HTR-8/SVneo (cell line): ENCODE data around the gene TMTC1.

Experiments
- DNase-seq: peaks from one replicate; pipeline ENCODE4 v3.0.0; 2011; ENCODE audit warnings: low spot score, mixed read lengths; ENCODE audit not compliant: insufficient read length
- FAIRE-seq: peaks from 2 replicates; lab custom pipeline; 2011; peaks lifted over from hg19 to GRCh38; lab: Jason Lieb, UNC

Gene TMTC1

DNA sequence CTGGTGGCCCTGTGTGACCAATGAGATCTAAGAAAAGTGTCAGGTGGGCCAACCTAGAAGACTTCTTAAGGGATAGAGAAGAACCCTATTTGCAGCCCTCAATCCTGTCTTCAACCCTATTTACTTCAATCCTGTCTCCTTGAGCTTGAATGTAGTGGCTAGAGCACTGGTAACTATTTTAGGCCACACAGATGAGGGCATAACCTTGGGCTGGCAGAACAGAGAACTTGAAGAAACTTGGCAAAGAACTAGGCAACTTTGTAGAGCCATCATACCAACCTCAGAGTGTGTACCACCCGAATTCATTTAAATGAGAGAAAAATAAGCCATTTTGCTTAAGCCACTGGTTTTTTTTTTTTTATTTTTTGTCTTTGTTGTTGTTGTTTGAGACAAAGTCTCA lies 94.8 kb downstream of the TMTC1 start:
- no peak for FAIRE-seq
- no peak for DNase-seq

DNA sequence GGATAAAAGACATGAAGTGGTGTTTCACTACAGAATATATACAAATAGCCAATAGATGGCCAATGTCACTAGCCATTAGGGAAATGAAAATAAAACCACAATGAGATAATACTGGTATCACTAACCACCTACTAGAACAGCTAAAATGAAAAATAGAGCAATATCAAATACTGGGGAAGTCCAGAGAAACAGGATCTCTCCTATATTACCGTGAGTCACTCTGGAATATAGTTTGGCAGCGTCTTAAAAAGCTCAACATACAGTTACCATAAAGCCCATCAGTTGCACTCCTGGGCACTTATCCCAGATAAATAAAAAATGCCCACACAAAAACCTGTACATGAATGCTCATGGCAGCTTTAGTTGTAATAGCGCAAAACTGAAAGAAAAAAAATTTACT lies 101.7 kb downstream of the TMTC1 start:
- no peak for DNase-seq
- no peak for FAIRE-seq

DNA sequence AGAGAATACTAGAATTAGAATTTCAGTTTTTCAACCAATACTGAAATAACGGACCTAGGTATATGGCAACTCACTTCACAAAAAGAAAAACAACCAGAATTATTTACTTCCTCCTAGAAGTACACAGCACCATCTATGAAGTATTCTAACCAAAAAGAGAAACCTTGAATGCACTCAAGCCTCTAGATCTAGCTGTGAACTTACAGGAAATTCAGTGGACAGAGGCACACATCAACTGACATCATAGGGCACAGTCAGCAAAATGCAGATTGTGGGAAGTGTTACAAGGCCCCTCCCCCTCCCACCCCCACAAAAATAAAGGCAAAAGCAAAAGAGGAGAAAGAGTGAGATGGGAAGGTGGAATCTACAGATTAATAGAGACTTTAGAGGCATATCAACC lies 102.4 kb downstream of the TMTC1 start:
- no peak for FAIRE-seq
- DNase-seq, result no peak

DNA sequence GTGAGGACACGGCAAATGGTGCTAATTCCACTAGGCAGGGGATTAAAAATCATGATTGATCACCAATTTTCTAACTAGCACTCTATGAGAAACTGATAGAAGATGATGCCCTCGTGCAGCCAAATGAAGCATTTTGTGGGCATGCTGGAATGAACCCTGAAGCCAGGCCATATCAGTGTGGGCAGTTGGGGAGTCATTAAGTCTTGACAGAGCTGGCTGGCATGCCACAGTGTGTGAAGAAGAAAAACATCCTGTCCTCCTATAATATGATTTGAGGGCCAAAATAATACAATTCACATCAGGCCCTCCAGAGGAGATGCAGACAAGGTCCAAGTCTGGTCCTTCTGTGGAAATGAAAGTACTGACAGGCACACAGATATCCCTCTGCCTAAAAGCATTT lies 107.1 kb downstream of the TMTC1 start:
- FAIRE-seq (no peak), DNase-seq (no peak)

DNA sequence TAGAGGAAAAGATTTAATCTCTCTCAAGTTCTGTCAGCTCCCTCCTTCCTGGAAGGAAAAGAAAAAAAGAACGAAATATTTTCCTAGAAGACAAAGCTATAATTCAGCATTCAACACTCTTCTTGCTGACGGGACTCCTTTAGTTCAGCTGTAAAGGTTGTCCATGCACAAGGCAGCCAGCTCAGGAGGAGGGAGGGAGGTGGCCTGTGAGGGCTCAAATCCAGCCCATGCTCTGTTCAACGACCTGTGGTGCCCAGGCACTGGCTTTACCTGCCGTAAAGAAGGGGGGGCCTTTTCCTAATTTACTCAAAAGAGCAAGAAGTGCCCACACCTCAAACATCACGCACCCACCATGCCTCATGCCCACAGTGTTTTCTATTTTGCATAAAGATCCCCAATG lies 109.3 kb downstream of the TMTC1 start:
- no peak for DNase-seq
- FAIRE-seq, result no peak

DNA sequence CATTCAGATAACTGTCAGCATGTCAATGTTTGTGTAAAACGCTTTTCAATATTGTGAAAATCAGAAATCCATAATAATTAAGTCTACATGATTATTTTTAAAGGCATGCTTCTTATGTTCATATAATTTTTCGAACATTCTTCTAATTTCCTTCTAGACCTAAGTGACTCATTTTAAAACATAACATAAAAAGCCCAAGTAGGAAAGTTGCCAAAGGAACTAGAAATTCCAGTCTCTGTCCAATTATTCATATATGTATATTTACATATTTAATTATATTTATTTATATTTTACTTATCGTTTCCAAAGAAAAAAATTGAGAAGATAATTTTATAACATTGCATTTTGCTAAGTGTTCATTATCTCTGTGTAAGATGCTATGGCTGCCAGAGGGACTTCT lies 110.4 kb downstream of the TMTC1 start:
- no peak for DNase-seq
- FAIRE-seq, result no peak

DNA sequence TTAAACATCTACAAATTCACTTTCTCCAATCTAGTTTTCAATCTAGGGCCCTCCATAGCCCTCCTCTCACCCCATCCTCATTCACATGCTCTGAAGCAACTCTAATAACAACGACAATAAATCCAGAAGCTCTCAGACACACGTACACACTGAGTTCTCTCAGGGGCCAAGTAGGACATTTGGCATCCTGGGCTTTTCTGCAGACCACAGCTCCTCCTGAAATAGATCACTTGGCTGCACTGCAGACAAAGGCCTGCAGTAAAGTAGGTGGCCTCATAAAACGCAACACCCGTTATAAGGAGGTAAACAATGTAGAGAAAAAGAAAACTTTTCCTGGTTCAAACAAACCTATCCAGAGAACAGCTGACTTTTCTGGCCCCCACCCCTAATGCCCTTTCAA lies 111.2 kb downstream of the TMTC1 start:
- FAIRE-seq (no peak), DNase-seq (no peak)

DNA sequence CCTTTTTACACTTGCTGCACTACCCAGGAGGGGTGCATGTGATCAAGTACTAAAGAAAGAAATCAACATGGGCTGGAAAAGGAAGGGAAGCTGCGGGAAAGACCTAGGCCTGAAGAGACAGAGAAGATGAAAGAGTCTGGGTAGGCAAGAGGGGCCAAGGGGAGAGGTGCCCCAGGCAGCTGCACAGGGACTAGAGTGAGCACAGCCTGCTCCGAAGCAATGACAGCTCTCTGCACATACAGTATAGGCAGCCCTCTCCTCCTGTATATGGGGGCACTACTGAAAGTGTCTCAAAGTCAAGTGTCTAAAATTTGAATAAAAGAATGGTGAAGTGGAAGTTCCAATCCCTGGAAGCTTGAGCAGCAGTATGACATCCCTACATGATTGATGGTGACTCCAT lies 112.0 kb downstream of the TMTC1 start:
- FAIRE-seq, result no peak
- no peak for DNase-seq

DNA sequence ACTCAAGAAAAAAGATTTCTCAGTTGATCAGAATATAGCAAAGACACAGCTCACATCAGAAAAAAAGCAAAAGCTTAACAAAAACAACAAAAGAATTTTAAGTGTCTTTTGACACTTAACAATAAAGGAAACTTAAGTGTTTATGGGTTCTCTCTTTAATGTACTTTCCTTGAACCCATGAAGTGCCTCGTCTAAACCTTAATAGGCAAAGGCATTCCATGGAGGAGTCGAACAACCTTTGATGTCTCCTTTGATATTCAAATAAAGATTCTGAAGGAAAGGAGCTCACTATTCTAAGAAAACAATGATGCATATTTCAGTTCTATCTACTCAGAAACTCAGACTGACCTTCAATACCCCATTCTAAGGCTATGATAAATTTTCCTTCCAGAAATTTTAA lies 116.7 kb downstream of the TMTC1 start:
- FAIRE-seq (no peak), DNase-seq (no peak)

DNA sequence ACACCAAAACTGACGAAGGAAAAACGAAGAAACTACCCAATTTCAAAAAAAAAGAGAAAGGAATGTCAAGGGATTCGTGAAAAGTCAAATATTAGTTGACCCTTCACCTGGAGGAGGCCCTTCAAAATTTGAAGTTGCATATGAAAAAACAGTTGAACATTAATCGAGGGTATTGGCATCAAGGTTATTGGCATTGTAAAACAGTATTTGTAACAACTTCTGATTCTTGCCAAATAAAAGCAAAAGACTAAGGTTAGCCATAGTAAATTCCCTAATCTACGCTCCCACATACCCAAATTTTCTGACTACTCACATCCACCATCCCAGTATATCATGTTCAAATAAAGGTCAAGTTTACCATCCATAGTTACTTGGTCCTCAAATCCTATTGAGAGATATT lies 118.6 kb downstream of the TMTC1 start:
- DNase-seq (no peak), FAIRE-seq (no peak)

DNA sequence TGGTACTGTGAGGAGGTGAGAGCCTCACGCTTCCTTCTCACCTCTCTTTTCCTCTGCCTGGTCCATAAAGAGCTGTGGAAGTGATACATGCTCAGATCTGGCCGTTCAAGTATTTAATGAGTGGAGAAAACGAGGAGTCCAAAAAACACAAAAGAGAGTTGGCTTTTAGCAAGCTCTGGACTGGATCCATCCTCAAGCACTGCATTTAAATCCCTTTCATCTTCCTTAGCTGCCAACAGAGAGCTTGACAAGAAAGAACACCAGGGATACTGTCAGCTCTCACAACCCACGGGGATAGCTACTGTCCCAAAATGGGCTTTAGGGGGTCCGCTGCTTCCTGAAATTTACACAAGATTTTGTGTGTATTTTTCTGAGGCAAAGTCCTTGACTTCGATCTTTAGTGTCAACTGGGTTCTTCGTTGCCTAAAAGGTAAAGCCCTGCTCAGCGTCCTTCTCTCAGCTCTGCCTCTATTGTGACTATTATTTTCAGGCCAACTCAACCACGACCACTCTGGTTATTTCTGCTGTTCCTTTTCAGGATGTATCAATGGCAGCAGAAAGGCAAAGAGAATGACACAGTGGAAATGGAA lies 120.9 kb downstream of the TMTC1 start:
- DNase-seq (no peak), FAIRE-seq (no peak)

DNA sequence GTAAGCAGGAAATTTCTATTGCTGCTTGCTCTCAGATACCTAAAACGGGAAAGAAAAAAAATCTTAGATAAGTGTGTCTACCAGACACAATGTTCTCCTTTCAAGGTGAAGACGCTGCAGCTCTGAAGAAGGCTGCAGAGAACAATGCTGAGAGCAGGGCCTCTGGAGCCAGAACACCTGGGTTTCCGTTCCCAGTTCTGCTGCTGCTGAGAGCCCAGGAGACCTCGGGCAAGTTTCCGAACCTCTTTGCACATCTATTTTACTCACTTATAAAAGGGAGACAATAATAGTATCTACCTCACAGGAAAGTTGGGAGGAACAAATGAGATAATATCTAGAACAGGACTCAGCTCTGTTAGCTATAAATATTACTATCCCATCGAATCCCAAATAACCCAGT lies 122.9 kb downstream of the TMTC1 start:
- FAIRE-seq (no peak), DNase-seq (no peak)

DNA sequence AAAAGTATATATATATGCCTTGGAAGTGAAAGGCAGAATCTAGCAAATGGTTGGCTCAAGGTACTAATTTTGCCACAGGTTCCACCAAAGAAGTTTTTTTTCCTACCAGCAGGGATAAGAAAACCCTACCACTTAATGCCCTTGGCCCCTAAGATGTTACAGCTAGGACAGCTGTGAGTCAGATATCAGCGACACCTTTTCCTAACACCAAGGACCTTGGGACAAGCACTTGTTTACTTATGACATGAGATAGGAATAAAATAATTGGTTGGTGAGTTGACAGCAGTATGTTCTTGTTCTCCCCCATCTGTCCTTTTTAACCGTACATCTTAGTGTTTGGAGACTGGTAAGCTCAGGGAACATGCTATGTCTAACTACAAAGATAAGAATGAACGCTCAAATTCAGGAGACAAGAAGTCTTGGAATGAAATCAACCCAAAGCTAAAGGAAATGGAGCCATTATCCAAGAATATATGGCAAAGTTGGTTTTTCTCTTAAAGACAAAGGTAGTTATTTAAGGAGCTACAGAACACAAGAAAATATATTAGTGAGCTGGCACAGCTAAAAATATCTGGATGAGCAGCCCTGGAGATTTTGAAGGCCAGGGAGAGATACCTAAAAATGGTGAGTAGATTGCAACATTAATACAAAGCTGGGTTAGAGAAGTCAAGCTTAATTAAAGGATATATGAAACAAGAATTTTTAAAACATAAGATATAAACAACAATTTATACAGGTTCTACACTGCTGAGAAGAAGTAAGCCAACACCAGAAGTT lies 126.8 kb downstream of the TMTC1 start:
- FAIRE-seq (no peak), DNase-seq (no peak)

DNA sequence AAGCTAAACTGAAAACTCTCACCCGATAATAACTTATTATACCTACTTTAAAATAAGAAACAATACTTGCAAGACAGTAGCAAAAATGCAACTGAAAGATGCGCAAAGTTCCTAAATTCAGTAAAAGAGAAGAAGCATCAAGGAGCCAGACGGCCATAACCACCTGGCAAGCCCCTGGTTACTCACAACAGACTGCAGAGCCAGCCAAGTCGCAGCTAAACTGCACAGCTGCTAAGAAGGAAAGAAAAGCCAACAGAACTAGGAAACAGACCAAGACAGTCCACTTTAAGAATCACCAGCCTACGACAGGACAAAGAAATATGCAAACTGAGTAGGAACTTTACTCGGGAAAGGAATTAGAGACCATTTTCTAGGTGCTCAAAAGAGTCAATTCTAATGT lies 127.9 kb downstream of the TMTC1 start:
- DNase-seq, result no peak
- no peak for FAIRE-seq

DNA sequence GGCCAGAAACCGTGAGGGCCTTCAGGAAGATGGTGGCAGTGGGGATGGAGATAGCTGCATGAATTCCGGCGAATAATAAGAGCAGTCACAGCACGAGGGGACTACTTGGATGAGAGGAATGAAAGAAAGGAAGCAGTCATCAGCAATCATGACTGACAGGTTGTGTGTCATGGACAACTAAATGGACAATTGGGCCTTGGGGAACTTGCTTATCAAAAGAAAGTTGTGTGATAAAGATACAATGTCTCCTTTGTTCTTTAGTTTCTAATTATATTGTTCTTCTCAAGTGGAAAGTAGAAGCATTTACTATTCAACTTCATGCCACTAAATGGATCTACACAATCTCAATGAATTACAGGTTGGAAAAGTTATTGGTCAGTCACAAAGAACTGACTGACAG lies 130.5 kb downstream of the TMTC1 start:
- FAIRE-seq (no peak), DNase-seq (no peak)

DNA sequence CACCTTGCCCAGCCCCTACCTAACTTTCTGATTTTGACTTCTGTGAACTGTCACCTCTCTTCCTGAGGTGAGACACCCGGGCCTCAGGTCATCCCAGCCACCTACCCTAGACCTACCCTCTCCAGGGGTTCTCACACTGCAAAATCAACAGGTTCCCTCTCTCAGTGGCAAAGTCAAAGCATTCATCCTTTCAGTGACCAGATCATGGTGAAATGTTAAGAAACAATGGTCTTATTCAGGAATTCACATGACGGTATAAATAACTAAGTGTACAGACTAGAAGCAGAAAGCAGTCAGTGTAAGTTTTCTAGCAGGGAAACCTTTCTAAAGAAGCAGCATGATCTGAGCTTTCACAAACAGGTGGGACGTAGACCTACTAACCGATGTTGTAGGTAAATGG lies 133.4 kb downstream of the TMTC1 start:
- FAIRE-seq, result no peak

DNA sequence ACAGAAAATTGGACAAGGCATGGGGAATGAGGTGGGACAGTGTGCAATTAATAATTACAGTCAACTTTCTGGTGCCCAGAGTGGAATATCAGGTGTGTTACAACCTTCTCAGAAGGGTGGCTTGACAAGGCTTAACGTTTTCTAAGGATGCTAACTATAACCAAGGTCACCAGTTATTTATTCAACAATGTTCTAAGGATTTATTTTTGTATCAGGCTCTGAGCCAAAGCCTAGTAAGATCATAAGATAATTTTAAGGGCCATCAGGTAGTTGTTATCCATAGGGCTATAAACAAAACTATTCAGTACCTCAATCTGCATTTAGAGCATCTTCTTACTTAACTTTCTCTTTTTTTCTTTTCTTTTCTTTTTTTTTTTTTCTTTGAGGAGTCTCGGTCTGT lies 134.0 kb downstream of the TMTC1 start:
- DNase-seq (no peak), FAIRE-seq (no peak)

More for the DNA sequence above, 133.4 kb downstream of the TMTC1 start:
- no peak for DNase-seq

DNA sequence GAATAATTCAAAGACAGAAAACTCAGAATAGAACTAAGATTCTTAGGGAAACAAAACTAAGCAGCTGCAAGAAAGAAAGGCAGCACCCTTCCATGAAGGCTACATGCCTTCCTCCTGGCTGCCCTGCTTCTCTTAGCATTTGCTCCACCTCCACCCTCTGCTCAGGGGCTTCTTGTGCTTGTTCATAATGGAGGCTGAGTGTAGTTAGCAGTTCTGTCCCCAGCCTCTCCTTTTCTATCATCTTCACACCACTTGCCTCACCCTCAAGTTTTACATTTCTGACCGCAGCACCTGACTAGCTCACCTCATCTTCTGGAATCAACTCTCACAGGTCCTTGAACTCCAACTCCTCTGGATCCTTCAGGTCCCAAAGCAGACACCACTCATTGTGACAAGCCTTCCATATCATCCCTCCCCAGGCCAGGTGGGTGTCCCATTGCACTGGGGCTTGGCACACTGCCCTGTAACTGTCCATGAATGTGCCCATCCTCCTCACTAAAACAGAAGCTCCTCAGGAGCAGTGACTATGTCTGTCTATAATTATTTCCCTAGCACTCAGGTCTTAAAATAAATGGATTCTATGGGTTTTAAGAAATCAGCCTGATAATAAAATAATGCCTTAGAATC lies 139.1 kb downstream of the TMTC1 start:
- no peak for DNase-seq
- no peak for FAIRE-seq

DNA sequence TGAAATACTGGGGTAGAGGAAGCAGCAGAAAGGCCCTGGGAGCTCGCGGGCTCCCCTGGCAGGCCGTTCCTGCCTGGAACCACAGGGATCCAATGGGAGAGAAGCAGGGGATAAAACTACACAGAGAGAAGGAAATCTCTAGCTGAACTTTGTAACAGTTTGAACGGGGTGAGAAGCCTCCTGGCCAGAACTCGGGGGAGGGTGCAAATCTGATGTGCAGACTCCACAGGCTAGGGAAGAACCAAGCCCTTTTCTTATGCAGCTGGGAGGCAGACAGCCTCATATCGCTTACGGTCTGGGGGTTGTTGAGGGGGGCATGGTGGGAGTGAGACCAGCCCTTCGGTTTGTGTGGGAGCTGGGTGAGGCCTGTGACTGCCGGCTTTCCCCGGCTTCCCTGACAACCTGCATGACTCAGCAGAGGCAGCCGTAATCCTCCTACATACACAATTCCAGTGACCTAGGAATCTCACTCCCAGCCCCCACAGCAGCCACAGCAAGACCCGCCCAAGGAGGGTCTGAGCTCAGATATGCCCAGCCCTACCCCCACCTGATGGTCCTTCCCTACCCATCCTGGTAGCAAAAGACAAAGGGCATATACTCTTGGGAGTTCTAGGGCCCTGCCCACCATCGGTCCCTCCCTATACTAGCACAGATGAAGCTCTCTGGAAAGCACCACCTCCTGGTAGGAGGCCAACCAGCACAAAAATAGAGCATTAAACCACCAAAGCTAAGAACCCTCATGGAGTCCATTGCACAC lies 143.0 kb downstream of the TMTC1 start:
- FAIRE-seq, result no peak
- no peak for DNase-seq

DNA sequence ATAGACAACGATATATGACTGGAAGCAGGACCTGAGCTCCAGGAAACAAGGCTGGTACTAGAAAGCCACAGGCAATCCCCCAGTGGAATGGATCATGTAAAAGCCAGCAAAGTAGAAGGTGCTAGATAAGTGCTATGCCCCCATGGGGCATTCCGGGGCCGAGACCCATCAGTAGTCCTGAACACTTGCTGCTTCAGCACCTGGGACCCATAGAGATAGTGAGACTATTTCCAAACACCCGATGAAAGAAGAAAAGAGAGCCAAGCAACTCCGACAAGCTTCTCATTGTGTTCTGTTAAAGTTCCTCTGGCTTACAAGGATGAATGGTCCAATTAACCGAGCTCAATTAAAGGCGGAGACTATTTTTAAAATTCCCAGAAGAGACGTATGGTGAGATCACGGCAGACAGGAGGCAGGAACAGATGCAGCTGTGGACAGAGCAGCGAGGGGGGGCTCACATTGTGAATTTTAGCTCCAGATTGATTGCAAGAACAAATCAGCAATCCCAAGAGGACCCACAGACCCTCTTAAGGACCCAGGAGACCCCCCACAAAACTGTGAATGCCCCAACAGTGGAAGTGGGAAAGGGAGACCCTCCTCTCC lies 143.7 kb downstream of the TMTC1 start:
- no peak for FAIRE-seq
- DNase-seq, result no peak

DNA sequence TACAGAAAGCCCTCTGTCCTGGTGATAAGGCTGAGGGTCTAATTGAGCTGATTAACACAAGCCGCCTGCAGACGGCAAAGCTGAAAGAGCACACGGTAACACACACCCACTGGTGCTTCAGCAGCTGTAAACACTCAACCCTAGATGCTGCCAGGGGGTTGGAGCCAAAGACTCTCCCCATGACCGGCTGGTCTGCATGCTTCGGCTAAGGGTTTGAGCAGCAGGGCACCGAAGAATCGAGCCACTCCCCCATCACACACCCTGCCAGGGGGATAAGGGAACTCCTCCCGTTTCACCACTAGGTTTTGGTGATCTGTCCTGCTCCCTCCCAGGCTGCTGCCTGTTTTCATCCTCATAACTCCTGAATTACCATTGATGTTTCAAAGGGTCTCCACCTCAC lies 145.2 kb downstream of the TMTC1 start:
- DNase-seq, result no peak
- FAIRE-seq, result no peak
